H9 (cell line): ENCODE results near the gene COG3. TPM values are rescaled to one million over a fixed set of nuclear protein-coding genes. Genes with fewer than 3 reads are reported as not detected.

Experiments
- DNase-seq: peaks from one replicate; pipeline ENCODE4 v3.0.0-alpha.2; 2017
- H2AFZ ChIP-seq: one replicate; pipeline ENCODE4 v1.6.1; 2013; ENCODE audit warnings: mild to moderate bottlenecking, low read length, control low read depth, moderate library complexity
- H2AK5ac ChIP-seq: 2 replicates; pipeline ENCODE4 v1.6.1; 2013; ENCODE audit warnings: low read length, control low read depth, mixed read lengths; ENCODE audit not compliant: insufficient read length
- H2BK120ac ChIP-seq: one replicate; pipeline ENCODE4 v1.6.1; 2013; ENCODE audit warnings: low read depth, mild to moderate bottlenecking, low read length, control low read depth, inconsistent platforms; ENCODE audit not compliant: poor library complexity, severe bottlenecking
- H2BK12ac ChIP-seq: 2 replicates; pipeline ENCODE4 v1.6.1; 2013; ENCODE audit warnings: low read length, control low read depth, mixed read lengths, low read depth; ENCODE audit not compliant: insufficient read length
- H2BK15ac ChIP-seq: 2 replicates; pipeline ENCODE4 v1.6.1; 2013; ENCODE audit warnings: low read depth, low read length, control low read depth
- H2BK20ac ChIP-seq: one replicate; pipeline ENCODE4 v1.6.1; 2013; ENCODE audit warnings: low read depth, mild to moderate bottlenecking, low read length, control low read depth, inconsistent platforms; ENCODE audit not compliant: poor library complexity, severe bottlenecking
- H2BK5ac ChIP-seq: 2 replicates; pipeline ENCODE4 v1.6.1; 2013; ENCODE audit warnings: low read length, control low read depth, mixed read lengths; ENCODE audit not compliant: insufficient read length
- H3K14ac ChIP-seq: 2 replicates; pipeline ENCODE4 v1.6.1; 2013; ENCODE audit warnings: low read length, control low read depth; ENCODE audit not compliant: insufficient read depth
- H3K18ac ChIP-seq: 2 replicates; pipeline ENCODE4 v1.6.1; 2013; ENCODE audit warnings: low read depth, mild to moderate bottlenecking, mixed read lengths, low read length, control low read depth; ENCODE audit not compliant: insufficient read length
- H3K23ac ChIP-seq: 2 replicates; pipeline ENCODE4 v1.6.1; 2013; ENCODE audit warnings: low read length, control low read depth, mixed read lengths, low read depth; ENCODE audit not compliant: insufficient read length
- H3K23me2 ChIP-seq: 2 replicates; pipeline ENCODE4 v1.6.1; 2013; ENCODE audit warnings: low read depth, mild to moderate bottlenecking, mixed read lengths, low read length, control low read depth; ENCODE audit not compliant: insufficient read length, poor library complexity, severe bottlenecking
- H3K27ac ChIP-seq: 2 replicates; pipeline ENCODE4 v1.5.1; 2013; ENCODE audit warnings: low read length, control low read depth, mixed read lengths, low read depth; ENCODE audit not compliant: insufficient read length
- H3K27me3 ChIP-seq: 2 replicates; pipeline ENCODE4 v1.6.1; 2013; ENCODE audit warnings: low read length, control low read depth, inconsistent platforms; ENCODE audit not compliant: insufficient read depth
- H3K4ac ChIP-seq: 2 replicates; pipeline ENCODE4 v1.6.1; 2013; ENCODE audit warnings: low read depth, mild to moderate bottlenecking, control low read depth, inconsistent platforms, low read length, moderate library complexity
- H3K4me1 ChIP-seq: 2 replicates; pipeline ENCODE4 v1.6.1; 2013; ENCODE audit warnings: low read length, control low read depth, inconsistent platforms; ENCODE audit not compliant: insufficient read depth
- H3K4me2 ChIP-seq: 2 replicates; pipeline ENCODE4 v1.6.1; 2013; ENCODE audit warnings: low read length, control low read depth, mixed read lengths; ENCODE audit not compliant: insufficient read length, insufficient read depth
- H3K56ac ChIP-seq: 2 replicates; pipeline ENCODE4 v1.6.1; 2013; ENCODE audit warnings: low read depth, mild to moderate bottlenecking, mixed read lengths, low read length, control low read depth; ENCODE audit not compliant: insufficient read length
- H3K79me1 ChIP-seq: 2 replicates; pipeline ENCODE4 v1.6.1; 2013; ENCODE audit warnings: low read depth, mild to moderate bottlenecking, moderate library complexity, low read length, control low read depth, inconsistent platforms; ENCODE audit not compliant: insufficient read depth, poor library complexity, severe bottlenecking
- H3K79me2 ChIP-seq: 2 replicates; pipeline ENCODE4 v1.6.1; 2013; ENCODE audit warnings: low read length, control low read depth, inconsistent platforms; ENCODE audit not compliant: insufficient read depth
- H3K9ac ChIP-seq: 2 replicates; pipeline ENCODE4 v1.6.1; 2013; ENCODE audit warnings: low read length, control low read depth, mixed read lengths; ENCODE audit not compliant: insufficient read length; ENCODE audit errors: extremely low read depth
- H3K9me3 ChIP-seq: one replicate; pipeline ENCODE4 v1.6.1; 2013; ENCODE audit warnings: low read depth, low read length, inconsistent platforms; ENCODE audit not compliant: control insufficient read depth
- H3T11ph ChIP-seq: one replicate; pipeline ENCODE4 v1.6.1; 2013; ENCODE audit warnings: mild to moderate bottlenecking, low read length, control low read depth, inconsistent platforms
- H4K20me1 ChIP-seq: one replicate; pipeline ENCODE4 v1.6.1; 2013; ENCODE audit not compliant: control insufficient read depth, insufficient read length, insufficient read depth
- H4K5ac ChIP-seq: 2 replicates; pipeline ENCODE4 v1.6.1; 2013; ENCODE audit warnings: low read depth, mild to moderate bottlenecking, mixed read lengths, low read length, control low read depth; ENCODE audit not compliant: insufficient read length
- H4K8ac ChIP-seq: replicated peaks from 2 replicates; pipeline ENCODE4 v1.6.1; 2013; ENCODE audit warnings: low read length, control low read depth, mixed read lengths, low read depth; ENCODE audit not compliant: insufficient read length
- H4K91ac ChIP-seq: 2 replicates; pipeline ENCODE4 v1.6.1; 2013; ENCODE audit warnings: low read depth, mild to moderate bottlenecking, moderate library complexity, mixed read lengths, low read length, control low read depth; ENCODE audit not compliant: insufficient read length
- H3K27ac Mint-ChIP-seq, 3 experiments: 2 replicates in 2 of 3; 3 replicates in 1 of 3; pipeline ENCODE4 v1.8.0; 2020 to 2021; ENCODE audit warnings: mixed read lengths in 3 of 3, mild to moderate bottlenecking in 1 of 3, moderate library complexity in 1 of 3
- H3K27me3 Mint-ChIP-seq: 2 replicates; pipeline ENCODE4 v1.8.0; 2021; ENCODE audit warnings: low read depth, mild to moderate bottlenecking, moderate library complexity, mixed read lengths
- H3K36me3 Mint-ChIP-seq, 3 experiments: 2 replicates in 2 of 3; 3 replicates in 1 of 3; pipeline ENCODE4 v1.8.0; 2020 to 2021; ENCODE audit warnings: low read depth in 3 of 3, mixed read lengths in 3 of 3; ENCODE audit not compliant: insufficient read depth in 1 of 3
- H3K4me1 Mint-ChIP-seq, 2 experiments: 2 replicates each; pipeline ENCODE4 v1.8.0; 2020; ENCODE audit warnings: mixed read lengths in 2 of 2
- H3K4me3 Mint-ChIP-seq, 2 experiments: 2 replicates in 1 of 2; 3 replicates in 1 of 2; pipeline ENCODE4 v1.8.0; 2020 to 2021; ENCODE audit warnings: mild to moderate bottlenecking in 2 of 2, mixed read lengths in 2 of 2, moderate library complexity in 1 of 2
- H3K9me3 Mint-ChIP-seq, 2 experiments: 2 replicates in 1 of 2; 3 replicates in 1 of 2; pipeline ENCODE4 v1.8.0; 2020; ENCODE audit warnings: mild to moderate bottlenecking in 2 of 2, mixed read lengths in 2 of 2, moderate library complexity in 1 of 2
- CTCF ChIP-seq: fragments of 200-600 bp; sonication (generic); conservative IDR thresholded peaks from 3 replicates; pipeline ENCODE4 v1.8.0; 2021; ENCODE audit warnings: antibody characterized with exemption, mild to moderate bottlenecking
- WGBS: extraction: QIAGEN DNeasy Blood & Tissue Kit; methylation state at CpG from one replicate; pipeline ENCODE4 v1.1.7; 2013; ENCODE audit warnings: missing lambda C conversion rate, low lambda C conversion rate, mixed read lengths; ENCODE audit not compliant: insufficient read length; ENCODE audit errors: extremely low coverage; 5-methylcytosine and 5-hydroxymethylcytosine counted together
- total RNA-seq: library from RNA; stranded (reverse); gene quantifications from 2 replicates; pipeline ENCODE4 v1.2.1, GENCODE V29; 2021

Gene COG3
- total RNA-seq, 1 experiment from 2014 or later: 16.5 TPM

GRCh38 chr13:45479661-45480060, 14.9 kb downstream of the COG3 start:
- Histone ChIP-seq H2BK5ac (no peak overlapping the region), H3K79me2 (no peaks in the 10 kb centered on the region), H2BK15ac (no peak overlapping the region), H3K4ac (no peak overlapping the region), H4K8ac (no peak overlapping the region), H2BK120ac (no peak overlapping the region), H3K27ac (no peak overlapping the region), H3K79me1 (peaks cover 2% of the 10 kb centered on the region), H2AFZ (no peak overlapping the region), H3T11ph (no peak overlapping the region), H3K14ac (no peak overlapping the region), H3K4me1 (no peaks in the 10 kb centered on the region), H4K91ac (no peak overlapping the region), H4K20me1 (no peaks in the 10 kb centered on the region), H2AK5ac (no peak overlapping the region), H2BK12ac (no peak overlapping the region), H2BK20ac (no peak overlapping the region), H3K23ac (no peak overlapping the region), H3K27me3 (no peaks in the 10 kb centered on the region), H3K56ac (no peak overlapping the region), H3K9me3 (peaks cover 7% of the 10 kb centered on the region), H3K4me2 (no peak overlapping the region), H3K9ac (no peak overlapping the region), H4K5ac (no peak overlapping the region), H3K18ac (no peak overlapping the region), H3K23me2 (no peaks in the 10 kb centered on the region)
- WGBS: no CpG with 5 or more reads among the region's 2 CpGs
- DNase-seq: no peak
- H3K9me3 Mint-ChIP-seq: peaks cover 6 to 7% of the 10 kb centered on the region in 2 experiments; a peak in 2 of 5 replicates
- TF ChIP-seq CTCF: no peak
- H3K4me3 Mint-ChIP-seq: no peak overlapping the region
- peaks cover 24 to 55% (median 38%) of the 10 kb centered on the region in 3 experiments for H3K36me3 Mint-ChIP-seq
- H3K27me3 Mint-ChIP-seq: no peaks in the 10 kb centered on the region
- no peak overlapping the region for H3K27ac Mint-ChIP-seq
- H3K4me1 Mint-ChIP-seq: no peaks in the 10 kb centered on the region
